Tibial nerve (tissue), 4 donors: ENCODE measurements around the gene ITIH5. TPM values are rescaled to one million over a fixed set of nuclear protein-coding genes. Genes with fewer than 3 reads are reported as not detected.

Source experiments
- DNase-seq, 2 donors: peaks; one replicate each; pipeline ENCODE4 v3.0.0-alpha.2; 2019; ENCODE audit warnings: low spot score in 2 of 2
- H3K27ac ChIP-seq, 4 donors: fragments of 200-600 bp; sonication (generic) in 3 of 4; one replicate each; pipeline ENCODE4 v1.5.1; 2017 to 2019; ENCODE audit warnings: mild to moderate bottlenecking in 1 of 4
- H3K27me3 ChIP-seq, 2 donors: fragments of 200-600 bp; sonication (generic) in 1 of 2; one replicate each; pipeline versions ENCODE4 v1.5.1 to v1.6.0; 2017 to 2019
- H3K36me3 ChIP-seq, 3 donors: fragments of 200-600 bp; sonication (generic); one replicate each; pipeline ENCODE4 v1.5.1; 2018 to 2019
- H3K4me1 ChIP-seq, 4 donors: fragments of 200-600 bp; sonication (generic) in 3 of 4; one replicate each; pipeline ENCODE4 v1.5.1; 2017 to 2019
- H3K4me3 ChIP-seq, 4 donors: fragments of 200-600 bp; sonication (generic) in 3 of 4; one replicate each; pipeline ENCODE4 v1.5.1; 2017 to 2019; ENCODE audit warnings: mild to moderate bottlenecking in 1 of 4, moderate library complexity in 1 of 4
- H3K9me3 ChIP-seq, 4 donors: fragments of 200-600 bp; sonication (generic) in 3 of 4; one replicate each; pipeline ENCODE4 v1.5.1; 2017 to 2019
- EP300 ChIP-seq, 2 donors: sonication (generic); formaldehyde crosslinking; IDR thresholded peaks; one replicate each; pipeline ENCODE4 v1.6.1; 2017; ENCODE audit warnings: antibody characterized with exemption in 2 of 2, mild to moderate bottlenecking in 1 of 2
- POLR2A ChIP-seq, 2 donors: fragments of 450-650 bp; IDR thresholded peaks; one replicate each; pipeline ENCODE4 v1.6.1; 2017; ENCODE audit warnings: antibody characterized with exemption in 2 of 2, mild to moderate bottlenecking in 2 of 2, moderate library complexity in 2 of 2
- WGBS, 2 donors: methylation state at CpG; one replicate each; pipeline ENCODE4 v1.1.5; 2018; 5-methylcytosine and 5-hydroxymethylcytosine counted together
- total RNA-seq, 4 donors: library from RNA; depleted of rRNA; stranded (reverse); fragments of >200 nt; gene quantifications; one replicate each; pipeline ENCODE4 v1.1.0, GENCODE V29; 2016
- TF ChIP-seq, protein P1 (sequence below), 5 experiments: fragments of 200-600 bp in 3 of 5; fragments of 450-650 bp in 2 of 5; sonication (generic) in 3 of 5; IDR thresholded peaks; one replicate each; pipeline ENCODE4 v1.5.1; 2016 to 2019; ENCODE audit warnings: antibody characterized with exemption in 5 of 5, mild to moderate bottlenecking in 3 of 5, moderate library complexity in 2 of 5

ITIH5 gene
- total RNA-seq, 4 donors from 2014 or later: 20.7 to 86.4 (median 26.9) TPM

DNA sequence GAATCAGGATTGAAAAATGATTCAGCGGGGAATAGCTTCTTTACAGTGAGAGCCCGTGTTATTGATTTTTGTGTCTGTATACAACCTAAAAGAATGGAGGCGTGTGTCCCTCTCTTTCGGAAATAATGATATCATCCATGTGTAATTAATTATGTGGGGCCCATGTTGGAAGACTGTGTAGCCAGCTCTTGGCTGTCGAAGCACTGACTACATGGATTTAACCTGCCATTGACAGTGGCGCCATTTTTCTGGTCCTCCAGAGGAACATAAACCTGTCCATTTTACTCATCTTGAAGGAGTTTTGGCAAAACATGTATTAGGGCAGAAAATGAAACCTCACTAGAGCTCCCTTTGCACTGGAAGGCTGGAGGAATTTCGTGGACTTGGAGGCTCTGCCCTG lies 119.6 kb downstream of the ITIH5 start:
- no peaks in the 10 kb centered on the region for H3K27me3 ChIP-seq
- TF ChIP-seq, protein P1, sequence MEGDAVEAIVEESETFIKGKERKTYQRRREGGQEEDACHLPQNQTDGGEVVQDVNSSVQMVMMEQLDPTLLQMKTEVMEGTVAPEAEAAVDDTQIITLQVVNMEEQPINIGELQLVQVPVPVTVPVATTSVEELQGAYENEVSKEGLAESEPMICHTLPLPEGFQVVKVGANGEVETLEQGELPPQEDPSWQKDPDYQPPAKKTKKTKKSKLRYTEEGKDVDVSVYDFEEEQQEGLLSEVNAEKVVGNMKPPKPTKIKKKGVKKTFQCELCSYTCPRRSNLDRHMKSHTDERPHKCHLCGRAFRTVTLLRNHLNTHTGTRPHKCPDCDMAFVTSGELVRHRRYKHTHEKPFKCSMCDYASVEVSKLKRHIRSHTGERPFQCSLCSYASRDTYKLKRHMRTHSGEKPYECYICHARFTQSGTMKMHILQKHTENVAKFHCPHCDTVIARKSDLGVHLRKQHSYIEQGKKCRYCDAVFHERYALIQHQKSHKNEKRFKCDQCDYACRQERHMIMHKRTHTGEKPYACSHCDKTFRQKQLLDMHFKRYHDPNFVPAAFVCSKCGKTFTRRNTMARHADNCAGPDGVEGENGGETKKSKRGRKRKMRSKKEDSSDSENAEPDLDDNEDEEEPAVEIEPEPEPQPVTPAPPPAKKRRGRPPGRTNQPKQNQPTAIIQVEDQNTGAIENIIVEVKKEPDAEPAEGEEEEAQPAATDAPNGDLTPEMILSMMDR (IDR thresholded peaks at IDR 0.05): no peak
- TF ChIP-seq EP300 (IDR thresholded peaks at IDR 0.05): no peak
- no peak for TF ChIP-seq POLR2A (IDR thresholded peaks at IDR 0.05)
- H3K36me3 ChIP-seq: no peaks in the 10 kb centered on the region
- no peak for DNase-seq
- whole genome bisulfite sequencing, 2 donors: 72 to 88% methylated on average over 7 of the region's 7 CpGs
- H3K27ac ChIP-seq: peak overlapping the region in 2 of 4 donors; percentile 16 to 22
- H3K9me3 ChIP-seq: no peaks in the 10 kb centered on the region
- H3K4me1 ChIP-seq: peaks cover 0 to 20% (median 8%) of the 10 kb centered on the region in 4 donors
- no peak overlapping the region for H3K4me3 ChIP-seq

- Histone ChIP-seq H3K4me3 (no peak overlapping the region), H3K27ac (no peak overlapping the region), H3K27me3 (no peaks in the 10 kb centered on the region), H3K9me3 (no peaks in the 10 kb centered on the region), H3K4me1 (peaks cover 0 to 19% (median under 1%) of the 10 kb centered on the region in 4 donors), H3K36me3 (no peaks in the 10 kb centered on the region)
- 74 to 82% methylated on average over 10 of the region's 10 CpGs for WGBS, 2 donors
- TF ChIP-seq EP300 (IDR thresholded peaks at IDR 0.05) (no peak), POLR2A (IDR thresholded peaks at IDR 0.05) (no peak)
- TF ChIP-seq, protein P1 (IDR thresholded peaks at IDR 0.05): no peak
- DNase-seq: no peak
These were observed 120.3 kb downstream of the ITIH5 start for GRCh38 chr10:7546385-7546967.

GRCh38 chr10:7545792-7546191 lies 121.0 kb downstream of the ITIH5 start:
- H3K9me3 ChIP-seq: no peaks in the 10 kb centered on the region
- no peak overlapping the region for H3K27ac ChIP-seq
- 68 to 70% methylated on average over 4 of the region's 4 CpGs for WGBS, 2 donors
- DNase-seq: no peak
- TF ChIP-seq EP300 (IDR thresholded peaks at IDR 0.05): no peak
- peaks cover 0 to 15% (median 0%) of the 10 kb centered on the region in 4 donors for H3K4me1 ChIP-seq
- H3K4me3 ChIP-seq: no peak overlapping the region
- H3K36me3 ChIP-seq: no peaks in the 10 kb centered on the region
- H3K27me3 ChIP-seq: no peaks in the 10 kb centered on the region

DNA sequence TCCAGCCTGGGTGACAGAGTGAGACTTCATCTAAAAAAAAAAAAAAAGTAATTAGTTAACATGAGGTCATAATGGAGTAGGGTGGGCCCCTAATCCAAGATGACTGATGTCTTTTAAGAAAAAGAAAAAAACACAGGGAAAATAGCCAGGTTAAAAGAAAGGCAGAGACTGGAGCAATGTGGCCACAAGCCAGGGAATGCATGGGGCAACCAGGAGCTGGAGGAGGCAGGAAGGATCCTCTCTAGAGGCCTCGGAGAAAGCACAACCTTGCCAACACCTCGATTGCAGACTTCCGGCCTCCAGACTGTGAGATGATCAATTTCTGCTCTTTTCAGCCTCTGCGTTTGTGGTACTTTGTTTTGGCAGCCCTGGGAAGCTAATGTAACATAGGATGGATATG lies 121.5 kb downstream of the ITIH5 start:
- no peaks in the 10 kb centered on the region for H3K36me3 ChIP-seq
- DNase-seq: no peak
- WGBS, 2 donors: 79 to 86% methylated on average over 4 of the region's 4 CpGs
- peaks cover 0 to 15% (median 0%) of the 10 kb centered on the region in 4 donors for H3K4me1 ChIP-seq
- no peaks in the 10 kb centered on the region for H3K9me3 ChIP-seq
- no peaks in the 10 kb centered on the region for H3K27me3 ChIP-seq
- H3K4me3 ChIP-seq: no peak overlapping the region
- H3K27ac ChIP-seq: no peak overlapping the region
- TF ChIP-seq, protein P1 (IDR thresholded peaks at IDR 0.05): no peak
- TF ChIP-seq EP300 (IDR thresholded peaks at IDR 0.05) (no peak), POLR2A (IDR thresholded peaks at IDR 0.05) (no peak)

DNA sequence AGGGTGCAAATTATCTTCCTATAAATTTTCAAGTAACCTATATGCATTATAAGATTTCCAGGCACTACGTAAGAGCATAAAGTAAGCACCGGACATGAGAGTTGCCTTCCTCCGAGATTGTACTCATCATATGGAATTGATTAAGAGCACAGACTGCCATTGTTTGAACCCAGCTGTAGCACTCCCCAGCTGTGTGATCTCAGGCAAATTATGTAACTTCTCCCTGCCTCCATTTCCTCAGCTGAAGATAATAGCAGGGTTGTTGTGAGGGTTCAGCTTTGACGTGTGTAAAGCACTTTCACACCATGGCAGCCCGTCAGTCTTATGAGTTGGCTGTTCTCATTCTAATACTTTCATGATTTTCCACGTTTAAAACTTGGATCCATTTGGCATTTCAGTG lies 122.6 kb downstream of the ITIH5 start:
- TF ChIP-seq, protein P1 (IDR thresholded peaks at IDR 0.05): no peak
- TF ChIP-seq EP300 (IDR thresholded peaks at IDR 0.05) (no peak), POLR2A (IDR thresholded peaks at IDR 0.05) (no peak)

More for the DNA sequence above, 122.6 kb downstream of the ITIH5 start:
- H3K4me3 ChIP-seq: no peak overlapping the region
- H3K27me3 ChIP-seq: no peaks in the 10 kb centered on the region
- no peak for DNase-seq
- WGBS, 2 donors: 40 to 55% methylated on average over 6 of the region's 6 CpGs
- H3K4me1 ChIP-seq: peaks cover 0 to 15% (median 0%) of the 10 kb centered on the region in 4 donors
- no peak overlapping the region for H3K27ac ChIP-seq
- H3K9me3 ChIP-seq: no peaks in the 10 kb centered on the region
- H3K36me3 ChIP-seq: no peaks in the 10 kb centered on the region
